CD4-positive, alpha-beta T cell treated with Interleukin-10 for 1 hour (primary cell): Measurements from ENCODE around the gene RIMS1.

Source experiments
- DNase-seq: peaks from one replicate; pipeline ENCODE4 v3.0.0-alpha.2; 2020

RIMS1 gene

GRCh38 chr6:72111611-72112010 is 225.3 kb downstream of the RIMS1 start:
- no peak for DNase-seq

GRCh38 chr6:72130327-72130726 is 244.0 kb downstream of the RIMS1 start:
- DNase-seq = no peak

GRCh38 chr6:72132427-72132826 is 246.1 kb downstream of the RIMS1 start:
- no peak for DNase-seq

- DNase-seq = no peak
These were observed 246.5 kb downstream of the RIMS1 start for GRCh38 chr6:72132851-72133250.

- DNase-seq = no peak
These were observed 247.0 kb downstream of the RIMS1 start for GRCh38 chr6:72133324-72133723.

GRCh38 chr6:72140795-72141194 is 254.4 kb downstream of the RIMS1 start:
- no peak for DNase-seq

GRCh38 chr6:72149715-72150114 is 263.4 kb downstream of the RIMS1 start:
- no peak for DNase-seq

- DNase-seq = no peak
These were observed 265.4 kb downstream of the RIMS1 start for GRCh38 chr6:72151742-72152141.

GRCh38 chr6:72175916-72176315 is 289.6 kb downstream of the RIMS1 start:
- no peak for DNase-seq

GRCh38 chr6:72182337-72183246 is 296.2 kb downstream of the RIMS1 start:
- DNase-seq = no peak

- no peak for DNase-seq
These were observed 317.6 kb downstream of the RIMS1 start for GRCh38 chr6:72203983-72204382.

- DNase-seq = no peak
These were observed 319.1 kb downstream of the RIMS1 start for GRCh38 chr6:72205500-72205899.

GRCh38 chr6:72206606-72207005 is 320.3 kb downstream of the RIMS1 start:
- DNase-seq = no peak

GRCh38 chr6:72212686-72213085 is 326.3 kb downstream of the RIMS1 start:
- no peak for DNase-seq

- DNase-seq = no peak
These were observed 327.3 kb downstream of the RIMS1 start for GRCh38 chr6:72213654-72214053.

- DNase-seq = no peak
These were observed 330.1 kb downstream of the RIMS1 start for GRCh38 chr6:72216222-72217068.

- DNase-seq = no peak
These were observed 331.3 kb downstream of the RIMS1 start for GRCh38 chr6:72217626-72218025.

GRCh38 chr6:72218125-72218524 is 331.8 kb downstream of the RIMS1 start:
- no peak for DNase-seq

GRCh38 chr6:72219536-72219935 is 333.2 kb downstream of the RIMS1 start:
- no peak for DNase-seq

GRCh38 chr6:72238021-72238420 is 351.7 kb downstream of the RIMS1 start:
- DNase-seq = no peak

- no peak for DNase-seq
These were observed 352.6 kb downstream of the RIMS1 start for GRCh38 chr6:72238900-72239299.

- DNase-seq = no peak
These were observed 359.2 kb downstream of the RIMS1 start for GRCh38 chr6:72245565-72245964.

- DNase-seq = no peak
These were observed 360.6 kb downstream of the RIMS1 start for GRCh38 chr6:72246926-72247325.

- no peak for DNase-seq
These were observed 362.3 kb downstream of the RIMS1 start for GRCh38 chr6:72248621-72249020.
